KMS-11 (cell line): ENCODE data around the gene EIF4E.

Source experiments
- H2AFZ ChIP-seq: fragments of 200-600 bp; sonication (generic); 2 replicates; pipeline ENCODE4 v1.6.1; 2016; ENCODE audit warnings: antibody characterized with exemption, mixed run types, low read depth
- H3K27ac ChIP-seq: fragments of 200-600 bp; sonication (generic); 2 replicates; pipeline ENCODE4 v1.6.1; 2016; ENCODE audit warnings: mild to moderate bottlenecking, mixed run types
- H3K27me3 ChIP-seq: fragments of 200-600 bp; sonication (generic); 2 replicates; pipeline ENCODE4 v1.6.1; 2017; ENCODE audit warnings: mild to moderate bottlenecking, low read depth, mixed run types, moderate library complexity; ENCODE audit not compliant: insufficient read depth
- H3K36me3 ChIP-seq: fragments of 200-600 bp; sonication (generic); 2 replicates; pipeline ENCODE4 v1.6.1; 2017; ENCODE audit warnings: mild to moderate bottlenecking, mixed run types; ENCODE audit not compliant: insufficient read depth
- H3K4me1 ChIP-seq: fragments of 200-600 bp; sonication (generic); 2 replicates; pipeline ENCODE4 v1.6.1; 2016; ENCODE audit warnings: mild to moderate bottlenecking, low read depth, mixed run types; ENCODE audit not compliant: poor library complexity, severe bottlenecking
- H3K4me2 ChIP-seq: fragments of 200-600 bp; sonication (generic); 2 replicates; pipeline ENCODE4 v1.7.0; 2016; ENCODE audit warnings: mild to moderate bottlenecking, mixed run types
- H3K4me3 ChIP-seq: fragments of 200-600 bp; sonication (generic); IDR thresholded peaks from 2 replicates; pipeline ENCODE4 v1.6.1; 2017; ENCODE audit warnings: low read depth, low read length, mixed read lengths; ENCODE audit not compliant: insufficient read depth
- H3K79me2 ChIP-seq: fragments of 200-600 bp; sonication (generic); 2 replicates; pipeline ENCODE4 v1.6.1; 2016; ENCODE audit warnings: low read depth, mixed run types; ENCODE audit not compliant: insufficient read depth
- H3K9ac ChIP-seq: fragments of 200-600 bp; sonication (generic); 2 replicates; pipeline ENCODE4 v1.6.1; 2016; ENCODE audit warnings: mild to moderate bottlenecking, mixed run types
- H4K20me1 ChIP-seq: fragments of 200-600 bp; sonication (generic); 2 replicates; pipeline ENCODE4 v1.6.1; 2016; ENCODE audit warnings: mild to moderate bottlenecking, mixed run types; ENCODE audit not compliant: insufficient read depth
- TF ChIP-seq, protein P1 (sequence below): fragments of 200-600 bp; sonication (generic); conservative IDR thresholded peaks from 2 replicates; pipeline ENCODE4 v1.6.1; 2017; ENCODE audit warnings: low read depth, mild to moderate bottlenecking, antibody characterized with exemption, low read length, moderate library complexity, mixed read lengths

Gene EIF4E

DNA sequence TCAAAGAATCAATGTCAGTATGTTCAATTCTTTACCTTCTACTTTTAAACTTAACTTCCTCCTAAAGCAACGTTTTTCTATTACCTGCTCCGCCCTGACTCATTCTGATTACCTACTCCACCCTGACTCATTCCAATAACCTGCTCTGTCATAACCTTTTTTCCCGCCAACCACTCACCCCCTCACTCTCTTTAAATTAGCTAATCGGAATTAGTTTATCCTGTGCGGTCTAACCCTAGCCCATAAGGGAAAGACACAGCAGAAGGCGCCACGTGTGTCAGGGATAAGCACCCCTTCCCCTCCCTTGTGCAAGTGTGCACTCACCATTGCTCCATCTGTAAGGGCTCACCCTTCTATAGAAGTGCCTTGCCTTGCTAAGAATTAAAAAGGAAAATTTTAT is 64.4 kb downstream of the EIF4E start:
- H3K9ac ChIP-seq = no peak overlapping the region

DNA sequence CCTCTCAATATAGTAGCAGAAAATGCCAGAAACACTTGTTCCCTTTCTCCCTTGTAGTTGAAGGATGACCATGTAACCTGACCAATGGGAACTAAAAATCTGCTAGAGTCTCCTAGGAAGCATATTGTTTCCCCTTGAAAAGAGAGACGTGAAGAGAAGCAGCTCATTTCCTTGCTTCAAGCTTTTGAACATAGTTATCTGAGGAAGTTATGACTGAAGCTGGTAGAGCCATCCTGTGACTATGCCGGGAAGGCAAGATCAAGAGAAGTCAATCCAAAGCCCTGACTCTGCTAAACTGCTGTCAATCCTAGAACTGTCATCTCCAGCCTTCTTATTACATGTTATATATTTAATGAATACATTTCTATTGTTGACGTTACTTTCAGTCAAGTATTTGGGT is 66.6 kb downstream of the EIF4E start:
- Histone ChIP-seq H3K27me3 (no peaks in the 10 kb centered on the region), H3K4me1 (no peaks in the 10 kb centered on the region), H3K27ac (no peak overlapping the region), H2AFZ (no peak overlapping the region), H3K4me3 (no peak overlapping the region), H4K20me1 (no peaks in the 10 kb centered on the region), H3K79me2 (no peaks in the 10 kb centered on the region), H3K36me3 (no peaks in the 10 kb centered on the region), H3K9ac (no peak overlapping the region), H3K4me2 (no peak overlapping the region)
- TF ChIP-seq, protein P1, sequence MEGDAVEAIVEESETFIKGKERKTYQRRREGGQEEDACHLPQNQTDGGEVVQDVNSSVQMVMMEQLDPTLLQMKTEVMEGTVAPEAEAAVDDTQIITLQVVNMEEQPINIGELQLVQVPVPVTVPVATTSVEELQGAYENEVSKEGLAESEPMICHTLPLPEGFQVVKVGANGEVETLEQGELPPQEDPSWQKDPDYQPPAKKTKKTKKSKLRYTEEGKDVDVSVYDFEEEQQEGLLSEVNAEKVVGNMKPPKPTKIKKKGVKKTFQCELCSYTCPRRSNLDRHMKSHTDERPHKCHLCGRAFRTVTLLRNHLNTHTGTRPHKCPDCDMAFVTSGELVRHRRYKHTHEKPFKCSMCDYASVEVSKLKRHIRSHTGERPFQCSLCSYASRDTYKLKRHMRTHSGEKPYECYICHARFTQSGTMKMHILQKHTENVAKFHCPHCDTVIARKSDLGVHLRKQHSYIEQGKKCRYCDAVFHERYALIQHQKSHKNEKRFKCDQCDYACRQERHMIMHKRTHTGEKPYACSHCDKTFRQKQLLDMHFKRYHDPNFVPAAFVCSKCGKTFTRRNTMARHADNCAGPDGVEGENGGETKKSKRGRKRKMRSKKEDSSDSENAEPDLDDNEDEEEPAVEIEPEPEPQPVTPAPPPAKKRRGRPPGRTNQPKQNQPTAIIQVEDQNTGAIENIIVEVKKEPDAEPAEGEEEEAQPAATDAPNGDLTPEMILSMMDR = no peak

More for the DNA sequence above, 64.4 kb downstream of the EIF4E start:
- no peaks in the 10 kb centered on the region for H3K79me2 ChIP-seq
- H3K4me3 ChIP-seq = no peak overlapping the region
- H2AFZ ChIP-seq = no peak overlapping the region
- no peaks in the 10 kb centered on the region for H4K20me1 ChIP-seq
- no peak overlapping the region for H3K27ac ChIP-seq
- H3K4me2 ChIP-seq = no peak overlapping the region
- TF ChIP-seq, protein P1 = no peak
- no peaks in the 10 kb centered on the region for H3K4me1 ChIP-seq
- H3K36me3 ChIP-seq = no peaks in the 10 kb centered on the region
- H3K27me3 ChIP-seq = no peaks in the 10 kb centered on the region

DNA sequence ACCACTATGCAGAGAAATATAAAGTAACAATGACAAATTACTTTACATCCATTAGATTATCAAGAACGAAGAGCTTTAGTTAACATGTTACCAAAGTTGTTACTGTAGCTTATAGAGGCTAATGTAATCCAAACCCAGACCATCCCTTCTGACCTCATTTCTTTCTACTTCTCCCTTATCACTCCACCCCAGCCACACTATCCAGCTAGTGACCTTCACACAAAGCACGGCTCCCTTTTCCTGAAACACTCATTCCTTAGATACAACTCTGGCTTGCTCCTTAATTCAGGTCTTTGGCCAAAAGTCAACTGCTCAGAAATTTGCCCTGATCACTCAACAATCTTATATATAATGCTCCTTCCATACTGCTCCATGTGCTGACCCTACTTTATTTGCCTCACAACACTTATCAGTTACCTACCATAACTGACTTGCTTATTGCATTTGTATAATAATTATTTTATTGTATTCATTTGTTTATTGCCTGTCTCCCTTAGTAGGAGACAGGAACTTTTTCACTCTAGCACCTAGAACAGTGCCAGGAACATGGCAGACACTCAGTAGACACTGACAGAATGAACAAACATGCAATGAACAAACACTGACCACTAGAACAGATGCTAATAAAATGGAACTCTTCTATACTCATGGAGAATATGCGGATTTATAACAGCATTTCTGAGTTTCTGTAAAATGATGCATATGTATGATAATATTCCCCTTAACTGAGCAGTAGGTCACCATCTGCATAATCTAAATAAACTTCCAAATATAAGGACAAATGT is 67.6 kb downstream of the EIF4E start:
- Histone ChIP-seq H3K4me1 (no peaks in the 10 kb centered on the region), H2AFZ (no peak overlapping the region), H3K9ac (no peak overlapping the region), H4K20me1 (no peaks in the 10 kb centered on the region), H3K4me3 (no peak overlapping the region), H3K79me2 (no peaks in the 10 kb centered on the region), H3K4me2 (no peak overlapping the region), H3K36me3 (no peaks in the 10 kb centered on the region), H3K27ac (no peak overlapping the region), H3K27me3 (no peaks in the 10 kb centered on the region)
- TF ChIP-seq, protein P1 = no peak

DNA sequence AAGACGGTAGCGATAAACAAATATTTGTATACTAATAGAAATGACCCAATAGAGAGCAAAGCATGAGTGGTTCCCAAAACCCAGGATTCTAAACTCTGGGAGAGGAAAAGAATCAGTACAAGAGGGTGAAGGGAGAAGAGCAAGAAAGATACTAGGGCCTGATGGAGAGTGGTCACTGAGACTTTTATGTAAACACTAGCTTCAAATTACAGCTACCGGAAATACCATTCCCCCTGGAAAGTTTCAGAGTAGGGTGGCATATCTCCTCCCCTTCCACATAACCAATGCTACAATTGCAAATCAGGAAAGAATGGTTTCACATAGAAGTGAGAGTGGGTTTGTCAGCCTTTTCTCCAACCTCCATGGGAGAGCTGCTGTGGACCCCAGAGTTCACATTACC is 77.1 kb downstream of the EIF4E start:
- Histone ChIP-seq H3K36me3 (no peaks in the 10 kb centered on the region), H3K4me1 (no peaks in the 10 kb centered on the region), H3K79me2 (no peaks in the 10 kb centered on the region), H3K4me2 (no peak overlapping the region), H3K4me3 (no peak overlapping the region), H2AFZ (no peak overlapping the region), H3K27ac (no peak overlapping the region), H4K20me1 (no peaks in the 10 kb centered on the region), H3K27me3 (no peaks in the 10 kb centered on the region), H3K9ac (no peak overlapping the region)
- TF ChIP-seq, protein P1 = no peak
